Measurements from ENCODE around the gene YDJC. TPM values are rescaled to one million over a fixed set of nuclear protein-coding genes. Genes with fewer than 3 reads are reported as not detected.
"Not testable (repeated sequence)": the region's sequence is repeated elsewhere in the genome, so short reads cannot be mapped to it uniquely, and the experiment has no call there.

YDJC gene
- total RNA-seq, 3 donors from 2014 or later, result 74.5 to 91.5 (median 91.4) TPM

DNA sequence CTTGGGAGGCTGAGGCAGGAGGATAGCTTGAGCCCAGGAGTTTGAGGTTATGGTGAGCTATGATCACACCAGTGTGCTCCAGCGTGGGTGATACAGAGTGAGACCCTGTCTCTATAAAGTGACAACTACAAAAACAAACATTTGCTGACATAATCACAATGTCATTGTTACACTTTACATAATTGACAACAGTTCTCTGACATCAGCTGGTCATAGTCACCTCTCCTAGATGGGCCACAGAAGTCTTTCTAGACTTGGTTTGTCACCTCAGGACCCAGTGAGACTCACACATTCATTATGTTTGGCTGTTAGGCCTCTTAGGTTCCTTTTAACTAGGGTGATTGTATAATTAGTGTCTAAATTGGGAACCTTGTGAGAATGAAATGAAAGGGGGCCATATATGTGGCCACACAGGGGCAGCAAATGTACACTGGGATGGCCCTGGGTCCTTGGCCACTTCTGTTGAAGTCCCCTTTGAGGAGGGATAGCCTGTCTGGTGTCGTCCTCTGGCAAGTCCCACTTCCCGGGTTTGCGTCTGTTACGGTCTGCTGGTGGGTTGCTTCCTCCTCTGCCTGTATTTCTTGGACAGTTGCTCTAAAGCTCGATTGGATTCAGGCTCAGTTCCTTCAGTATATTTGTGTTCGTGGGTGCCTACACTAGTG, 30.2 kb upstream of the YDJC start:
- Mint-ChIP-seq H3K4me1 (ENCODE audit: low read depth) (peaks cover 15% of the 10 kb centered on the region), H3K4me3 (no peak overlapping the region), H3K36me3 (ENCODE audit: insufficient read depth) (no peaks in the 10 kb centered on the region), H3K9me3 (no peaks in the 10 kb centered on the region), H3K27me3 (ENCODE audit: low read depth) (no peaks in the 10 kb centered on the region)
- DNase-seq, result no peak
- no peak for ATAC-seq

DNA sequence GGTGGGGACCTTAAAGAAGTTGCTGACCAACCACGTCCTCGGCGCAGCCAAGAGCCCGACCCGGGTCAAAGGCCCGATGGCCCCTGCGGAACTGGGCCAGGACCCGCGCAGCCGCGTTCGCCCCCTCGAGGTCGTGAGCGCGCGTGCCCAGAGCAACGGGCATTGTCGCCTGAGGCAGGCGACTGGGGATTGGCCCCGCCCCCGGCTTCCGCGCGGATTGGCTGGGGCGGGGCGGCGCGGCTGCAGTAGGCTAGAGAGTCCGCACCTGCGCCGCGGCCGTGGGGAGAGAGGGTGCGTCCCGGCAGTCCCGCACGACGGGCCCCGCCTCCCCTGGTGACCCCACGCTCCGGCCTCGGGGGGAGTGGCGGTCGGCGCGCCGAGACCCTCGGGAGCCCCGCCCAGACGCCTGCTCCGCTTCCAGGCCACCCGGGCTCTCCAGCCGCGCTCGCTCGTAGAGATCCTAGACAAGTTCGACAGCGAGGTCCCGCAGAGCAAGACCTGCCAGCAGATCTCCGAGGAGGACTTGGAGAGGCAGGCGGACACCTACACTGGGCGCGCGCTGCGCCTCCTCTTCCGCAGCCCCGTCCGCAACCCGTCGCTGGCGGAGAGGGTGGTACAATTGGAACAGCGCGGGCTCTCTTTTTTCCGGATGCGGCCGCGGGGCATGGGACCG, 27.7 kb upstream of the YDJC start:
- no peaks in the 10 kb centered on the region for H3K36me3 Mint-ChIP-seq (ENCODE audit: insufficient read depth)
- peak; percentile 95 to 97 for ATAC-seq

DNA sequence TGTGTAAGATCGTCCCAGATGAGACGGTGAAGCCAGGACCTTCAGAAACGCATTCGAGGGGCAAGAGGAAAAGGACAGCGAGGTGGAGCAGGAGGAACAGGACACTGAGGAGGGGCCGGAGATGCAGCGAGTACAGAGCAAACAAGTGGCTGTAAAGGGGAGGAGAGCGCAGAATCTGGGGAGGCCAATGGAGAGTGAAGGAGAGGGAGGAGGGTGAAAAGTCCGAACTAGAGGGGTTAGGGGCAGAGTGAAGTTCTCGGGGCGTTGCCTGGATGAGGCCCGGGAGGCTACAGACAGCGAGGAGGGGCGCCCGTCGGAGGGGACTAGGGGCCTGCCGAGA, 27.2 kb upstream of the YDJC start:
- H3K36me3 Mint-ChIP-seq (ENCODE audit: insufficient read depth), result no peaks in the 10 kb centered on the region

More for the DNA sequence above, 27.7 kb upstream of the YDJC start:
- DNase-seq, result peak; percentile 64
- Mint-ChIP-seq H3K9me3 (no peaks in the 10 kb centered on the region), H3K27me3 (ENCODE audit: low read depth) (no peaks in the 10 kb centered on the region), H3K4me3 (peak overlapping the region; percentile 83), H3K4me1 (ENCODE audit: low read depth) (peaks cover 15% of the 10 kb centered on the region)

DNA sequence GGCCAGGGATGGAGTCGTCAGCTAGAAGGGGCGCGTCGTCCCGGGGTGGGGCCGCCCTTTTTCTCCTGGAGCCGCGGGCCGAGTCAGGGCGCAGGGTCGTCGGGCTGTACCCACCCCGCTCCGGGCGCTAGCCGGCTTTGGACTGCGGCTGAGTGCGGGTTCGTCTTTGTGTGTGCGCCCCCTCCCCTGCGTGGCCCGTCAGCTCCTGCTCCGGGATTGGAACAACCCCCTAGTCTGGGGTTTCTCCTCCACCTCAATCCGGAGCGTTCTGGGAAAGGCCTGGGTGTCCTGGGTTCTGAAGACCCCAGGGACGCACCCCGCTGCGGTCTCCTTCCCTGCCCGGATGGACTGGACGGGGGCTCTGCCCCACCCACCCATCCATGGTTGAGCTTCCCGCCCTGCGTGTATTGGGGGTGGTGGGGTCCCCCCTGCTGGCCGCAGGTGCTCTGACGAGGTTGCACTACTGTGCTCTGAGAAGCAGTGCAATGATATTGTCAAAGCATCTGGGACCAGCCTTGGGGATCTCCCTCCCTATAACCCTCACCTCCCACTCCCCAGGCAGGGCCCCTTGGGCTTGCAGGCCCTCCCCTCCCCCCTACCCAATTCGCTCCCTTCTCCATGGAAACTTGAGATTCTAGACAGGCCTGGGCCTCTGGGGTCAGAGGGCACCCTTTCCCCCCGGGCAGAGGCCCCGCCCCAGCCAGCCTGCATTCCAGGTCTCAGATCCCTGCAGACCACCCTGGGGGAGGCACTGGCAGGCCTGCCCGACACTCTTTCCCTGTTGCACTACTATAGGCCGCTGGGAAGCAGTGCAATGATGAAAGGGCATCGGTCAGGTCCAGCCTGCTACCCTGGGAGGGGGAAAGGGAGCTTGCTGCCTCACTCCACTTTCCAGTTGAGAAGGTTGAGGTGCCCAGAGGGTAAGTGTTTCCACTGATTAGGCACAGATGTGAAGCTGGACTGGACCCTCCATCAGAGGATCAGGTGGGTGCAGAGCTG, 23.0 kb upstream of the YDJC start:
- peaks cover 28% of the 10 kb centered on the region for H3K4me1 Mint-ChIP-seq (ENCODE audit: low read depth)
- peak overlapping the region; percentile 33 for H3K4me3 Mint-ChIP-seq
- no peaks in the 10 kb centered on the region for H3K36me3 Mint-ChIP-seq (ENCODE audit: insufficient read depth)
- H3K9me3 Mint-ChIP-seq, result no peaks in the 10 kb centered on the region
- H3K27me3 Mint-ChIP-seq (ENCODE audit: low read depth), result no peaks in the 10 kb centered on the region
- no peak for DNase-seq
- ATAC-seq, result no peak

More for the DNA sequence above, 27.2 kb upstream of the YDJC start:
- H3K9me3 Mint-ChIP-seq, result no peaks in the 10 kb centered on the region
- no peaks in the 10 kb centered on the region for H3K27me3 Mint-ChIP-seq (ENCODE audit: low read depth)
- peaks cover 15% of the 10 kb centered on the region for H3K4me1 Mint-ChIP-seq (ENCODE audit: low read depth)
- ATAC-seq (no peak), DNase-seq (no peak)
- H3K4me3 Mint-ChIP-seq, result peak overlapping the region; percentile 71

DNA sequence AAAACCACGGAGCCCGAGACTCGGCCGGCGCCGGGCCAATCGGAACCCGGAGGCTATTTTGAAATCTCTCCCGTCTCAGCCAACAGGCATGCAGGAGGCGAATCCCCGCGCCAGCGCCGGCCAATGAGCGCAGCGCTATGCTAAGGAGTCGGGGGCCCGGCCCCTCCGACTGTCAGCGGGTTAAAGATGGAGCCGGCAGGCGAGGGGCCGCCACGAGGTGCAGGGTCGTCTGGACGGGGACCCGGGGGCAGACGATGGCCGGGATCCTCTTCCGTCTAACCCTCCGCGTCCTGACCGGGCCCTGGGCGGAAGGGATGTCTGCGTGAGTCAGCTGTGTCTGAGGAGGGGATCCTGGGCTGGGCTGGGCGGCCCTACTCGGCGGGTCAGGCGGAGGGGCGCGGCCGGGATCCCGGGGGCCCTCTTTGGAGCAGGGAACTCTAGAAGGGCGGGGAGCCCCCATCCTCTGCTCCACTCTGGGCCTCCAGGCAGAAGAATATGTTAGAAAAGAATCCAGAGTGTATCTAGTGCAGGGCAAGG, 22.3 kb upstream of the YDJC start:
- peak; percentile 98 to 99 for ATAC-seq
- DNase-seq, result peak; percentile 71
- H3K27me3 Mint-ChIP-seq (ENCODE audit: low read depth), result no peaks in the 10 kb centered on the region
- peaks cover 24% of the 10 kb centered on the region for H3K4me1 Mint-ChIP-seq (ENCODE audit: low read depth)
- H3K4me3 Mint-ChIP-seq, result peak overlapping the region; percentile 86
- no peaks in the 10 kb centered on the region for H3K36me3 Mint-ChIP-seq (ENCODE audit: insufficient read depth)
- H3K9me3 Mint-ChIP-seq, result no peaks in the 10 kb centered on the region

- Mint-ChIP-seq H3K36me3 (ENCODE audit: insufficient read depth) (peaks cover 4% of the 10 kb centered on the region), H3K9me3 (no peaks in the 10 kb centered on the region), H3K4me1 (ENCODE audit: low read depth) (peaks cover 22% of the 10 kb centered on the region), H3K4me3 (peak overlapping the region; percentile 86), H3K27me3 (ENCODE audit: low read depth) (no peaks in the 10 kb centered on the region)
- peak; percentile 24 to 32 for ATAC-seq
- no peak for DNase-seq
Measured at GRCh38 chr22:21651521-21652009, 21.7 kb upstream of the YDJC start.

DNA sequence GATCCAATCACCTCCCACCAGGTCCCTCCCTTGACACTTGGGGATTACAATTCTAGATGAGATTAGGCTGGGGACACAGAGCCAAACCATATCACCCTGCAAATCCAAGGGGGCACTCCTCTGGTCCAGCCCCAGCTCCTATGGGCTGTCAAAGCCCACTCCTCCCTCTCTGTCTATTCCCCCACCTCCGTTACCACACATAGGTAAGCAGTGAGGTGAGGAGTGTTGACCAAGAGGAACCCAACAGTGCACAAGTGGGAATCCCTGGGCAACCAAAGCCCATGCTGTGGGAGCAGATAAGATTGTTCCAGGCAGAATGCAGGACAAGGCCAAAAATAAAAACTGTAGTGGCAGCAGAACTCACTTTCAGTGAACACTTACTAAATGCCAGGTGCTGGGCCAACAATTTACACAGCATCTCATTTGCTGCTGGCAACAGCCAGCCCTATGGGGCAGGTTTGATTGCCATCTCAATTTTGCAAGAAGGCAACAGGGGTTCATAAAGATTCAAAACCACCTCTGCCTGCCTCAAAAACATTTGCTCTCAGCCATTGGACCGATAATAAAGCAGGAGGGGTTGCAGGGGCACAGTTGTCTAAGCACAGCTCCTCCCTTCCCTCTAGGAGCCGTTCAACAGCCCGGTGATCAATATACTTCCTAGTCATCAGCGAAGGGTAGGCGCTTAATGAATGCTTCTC, 21.1 kb upstream of the YDJC start:
- DNase-seq (no peak), ATAC-seq (peak in 1 of 2 donors; percentile 6)
- H3K36me3 Mint-ChIP-seq (ENCODE audit: insufficient read depth), result peaks cover 9% of the 10 kb centered on the region
- no peaks in the 10 kb centered on the region for H3K27me3 Mint-ChIP-seq (ENCODE audit: low read depth)
- H3K9me3 Mint-ChIP-seq, result no peaks in the 10 kb centered on the region
- peaks cover 19% of the 10 kb centered on the region for H3K4me1 Mint-ChIP-seq (ENCODE audit: low read depth)
- peak overlapping the region; percentile 86 for H3K4me3 Mint-ChIP-seq

DNA sequence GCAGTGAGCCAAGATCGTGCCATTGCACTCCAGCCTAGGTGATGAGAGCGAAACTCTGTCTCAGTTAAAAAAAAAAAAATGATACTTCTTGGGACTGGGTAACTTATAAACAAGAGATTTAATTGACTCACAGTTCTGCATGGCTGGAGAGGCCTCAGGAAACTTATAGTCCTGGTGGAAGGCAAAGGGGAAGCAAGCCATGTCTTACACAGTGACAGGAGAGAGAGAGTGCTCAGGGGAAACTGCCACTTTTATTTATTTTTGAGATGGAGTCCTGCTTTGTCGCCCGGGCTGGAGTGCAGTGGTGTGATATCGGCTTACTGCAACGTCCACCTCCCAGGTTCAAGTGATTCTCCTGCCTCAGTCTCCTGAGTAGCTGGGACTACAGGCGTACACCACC, 20.5 kb upstream of the YDJC start:
- Mint-ChIP-seq H3K36me3 (ENCODE audit: insufficient read depth) (peaks cover 9% of the 10 kb centered on the region), H3K27me3 (ENCODE audit: low read depth) (no peaks in the 10 kb centered on the region), H3K4me3 (no peak overlapping the region), H3K9me3 (no peaks in the 10 kb centered on the region), H3K4me1 (ENCODE audit: low read depth) (peaks cover 19% of the 10 kb centered on the region)
- DNase-seq (no peak), ATAC-seq (no peak)

DNA sequence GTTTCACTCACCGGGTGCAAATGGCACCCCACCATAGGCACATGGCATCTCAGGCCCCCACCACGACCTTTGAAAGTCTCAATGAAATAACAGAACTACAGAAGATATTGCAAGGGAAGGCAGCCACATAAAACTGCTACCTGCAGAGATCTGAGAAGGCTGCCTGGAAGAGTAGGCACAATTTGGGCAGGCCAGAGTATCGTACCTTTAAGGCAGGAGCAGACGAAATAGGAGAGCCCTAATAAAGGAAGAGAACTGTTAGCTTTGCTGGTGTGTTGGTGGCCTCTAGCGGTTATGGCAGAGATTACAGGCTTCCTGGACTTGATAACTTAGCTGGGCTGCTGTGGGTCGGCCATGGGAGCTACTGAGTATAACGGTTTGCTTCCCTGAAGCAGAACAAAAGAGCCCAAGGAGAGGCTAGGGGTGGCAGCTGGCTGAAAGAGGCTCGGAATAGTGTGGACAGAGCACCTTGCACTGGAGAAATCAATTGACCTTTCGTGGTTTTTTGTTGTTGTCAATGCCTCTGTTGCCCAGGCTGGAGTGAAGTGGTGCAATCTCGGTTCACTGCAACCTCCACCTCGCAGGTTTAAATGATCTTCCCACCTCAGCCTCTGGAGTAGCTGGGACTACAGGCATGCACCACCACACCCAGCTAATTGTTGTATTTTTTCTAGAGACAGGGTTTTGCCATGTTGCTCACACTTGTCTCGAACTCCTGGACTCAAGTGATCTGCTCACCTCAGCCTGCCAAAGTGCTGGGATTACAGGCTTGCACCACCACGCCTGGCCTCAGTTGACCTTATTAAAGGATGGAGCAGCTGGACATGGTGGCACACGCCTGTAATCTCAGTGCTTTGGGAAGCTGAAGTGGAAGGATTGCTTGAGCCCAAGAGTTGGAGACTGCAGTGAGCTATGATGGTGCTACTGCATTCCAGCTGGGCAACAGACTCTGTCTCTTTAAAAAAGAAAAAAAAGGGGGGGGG, 17.1 kb upstream of the YDJC start:
- peaks cover 32% of the 10 kb centered on the region for H3K4me1 Mint-ChIP-seq (ENCODE audit: low read depth)
- DNase-seq (peak; percentile 70), ATAC-seq (peak; percentile 16 to 23)
- H3K4me3 Mint-ChIP-seq, result no peak overlapping the region
- no peaks in the 10 kb centered on the region for H3K27me3 Mint-ChIP-seq (ENCODE audit: low read depth)
- H3K36me3 Mint-ChIP-seq (ENCODE audit: insufficient read depth), result peaks cover 22% of the 10 kb centered on the region
- H3K9me3 Mint-ChIP-seq, result no peaks in the 10 kb centered on the region

- not testable (repeated sequence) for H3K4me3 Mint-ChIP-seq; DNase-seq; ATAC-seq; H3K27me3 Mint-ChIP-seq (ENCODE audit: low read depth); H3K9me3 Mint-ChIP-seq
- peaks cover 28% of the 10 kb centered on the region for H3K4me1 Mint-ChIP-seq (ENCODE audit: low read depth)
- peaks cover 22% of the 10 kb centered on the region for H3K36me3 Mint-ChIP-seq (ENCODE audit: insufficient read depth)
Measured at GRCh38 chr22:21645513-21645912, 15.7 kb upstream of the YDJC start.

DNA sequence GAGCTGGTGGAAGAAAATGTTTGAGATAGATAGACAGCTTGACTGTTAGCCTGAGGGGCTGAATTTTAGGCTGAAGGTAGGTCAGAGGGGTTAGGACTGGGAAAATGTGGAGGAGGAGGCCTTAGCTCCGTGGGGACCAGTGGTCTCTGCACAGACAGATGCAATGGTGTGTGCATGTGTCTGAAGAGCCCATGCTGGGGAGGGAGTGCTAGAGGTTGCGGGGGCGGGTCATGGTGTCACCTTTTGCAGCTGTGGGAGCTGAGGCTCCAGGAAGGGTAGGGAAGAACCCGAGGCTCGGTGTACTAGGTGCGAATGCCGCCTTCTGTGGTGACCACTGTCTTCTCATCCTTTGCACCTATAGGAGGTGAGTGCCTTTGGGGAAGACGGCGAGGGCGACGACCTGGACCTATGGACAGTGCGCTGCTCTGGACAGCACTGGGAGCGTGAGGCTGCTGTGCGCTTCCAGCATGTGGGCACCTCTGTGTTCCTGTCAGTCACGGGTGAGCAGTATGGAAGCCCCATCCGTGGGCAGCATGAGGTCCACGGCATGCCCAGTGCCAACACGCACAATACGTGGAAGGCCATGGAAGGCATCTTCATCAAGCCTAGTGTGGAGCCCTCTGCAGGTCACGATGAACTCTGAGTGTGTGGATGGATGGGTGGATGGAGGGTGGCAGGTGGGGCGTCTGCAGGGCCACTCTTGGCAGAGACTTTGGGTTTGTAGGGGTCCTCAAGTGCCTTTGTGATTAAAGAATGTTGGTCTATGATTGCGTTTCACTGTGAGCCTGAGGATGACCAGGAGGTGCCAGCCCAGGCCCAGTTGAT, 13.9 kb upstream of the YDJC start:
- Mint-ChIP-seq H3K4me3 (peak overlapping the region; percentile 91), H3K4me1 (ENCODE audit: low read depth) (peaks cover 28% of the 10 kb centered on the region), H3K36me3 (ENCODE audit: insufficient read depth) (peaks cover 22% of the 10 kb centered on the region), H3K27me3 (ENCODE audit: low read depth) (no peaks in the 10 kb centered on the region), H3K9me3 (no peaks in the 10 kb centered on the region)
- no peak for ATAC-seq
- DNase-seq, result no peak

Data from activated T-cell treated with anti-CD3 and anti-CD28 coated beads, Interleukin-2, amount 50 U/mL, for 4 hours (primary cell).